NK-92 treated with Interleukin-12 subunit alpha and Interleukin-12 subunit beta, amount 100 ng/mL, for 24 hours (cell line): Measurements from ENCODE around the gene PIP4K2A.
"Not testable (repeated sequence)": the region's sequence is repeated elsewhere in the genome, so short reads cannot be mapped to it uniquely, and the experiment has no call there.

Source experiments
- DNase-seq: peaks from one replicate; lab custom pipeline; 2025; lab: John Stamatoyannopoulos, UW

Gene PIP4K2A

DNA sequence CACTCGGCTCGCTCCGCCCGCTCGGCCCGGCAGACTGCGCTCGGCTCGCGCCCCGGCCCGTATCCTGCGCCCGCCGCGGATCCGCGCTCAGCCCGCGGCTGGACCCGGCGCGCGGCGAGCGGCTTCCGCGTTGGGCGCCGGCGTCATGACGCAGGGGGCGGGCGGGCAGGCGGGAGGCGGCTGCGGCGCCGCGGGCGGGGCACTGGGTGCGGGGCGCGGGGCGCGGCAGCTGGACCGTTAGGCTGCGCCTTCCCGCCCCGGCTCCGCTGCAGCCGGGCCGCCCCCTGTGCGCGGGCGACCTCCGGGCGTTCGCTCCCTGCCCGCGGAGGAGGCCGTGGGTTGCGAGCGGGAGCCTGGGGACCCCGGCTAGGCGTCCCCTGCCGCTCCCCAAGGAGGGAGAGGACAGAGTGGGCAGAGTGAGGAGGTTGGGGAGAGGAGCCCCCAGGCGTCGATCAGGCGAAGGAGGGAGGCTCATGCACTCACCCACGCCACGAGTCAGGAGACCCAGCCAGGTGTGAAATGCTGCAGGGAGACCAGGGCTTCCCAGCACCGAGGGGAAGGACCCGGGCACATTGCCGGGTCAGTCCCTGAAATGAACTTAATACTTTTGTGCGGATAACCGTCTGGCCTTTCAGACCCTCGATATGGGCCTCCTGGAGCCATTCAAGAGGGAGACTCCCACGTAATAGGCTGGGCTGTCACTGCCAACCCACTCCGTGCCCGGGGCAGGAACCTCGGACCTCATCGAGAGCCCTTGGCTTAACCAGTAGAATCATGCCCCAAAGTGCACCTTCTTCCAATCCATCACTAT is at the start of gene PIP4K2A:
Gene PIP4K2A, minus strand, starts transcription at position 100 of the 811 bp plus-strand sequence. CDS start 252 bp downstream, outside the sequence.
- peak; percentile 26 for DNase-seq

GRCh38 chr10:22761569-22762220 is 47.3 kb upstream of the PIP4K2A start:
- no peak for DNase-seq

- no peak for DNase-seq
Observed at GRCh38 chr10:22760025-22760424, 45.6 kb upstream of the PIP4K2A start.

- DNase-seq, result no peak
Observed at GRCh38 chr10:22758867-22759266, 44.5 kb upstream of the PIP4K2A start.

GRCh38 chr10:22754296-22754695 is 39.9 kb upstream of the PIP4K2A start:
- no peak for DNase-seq

DNA sequence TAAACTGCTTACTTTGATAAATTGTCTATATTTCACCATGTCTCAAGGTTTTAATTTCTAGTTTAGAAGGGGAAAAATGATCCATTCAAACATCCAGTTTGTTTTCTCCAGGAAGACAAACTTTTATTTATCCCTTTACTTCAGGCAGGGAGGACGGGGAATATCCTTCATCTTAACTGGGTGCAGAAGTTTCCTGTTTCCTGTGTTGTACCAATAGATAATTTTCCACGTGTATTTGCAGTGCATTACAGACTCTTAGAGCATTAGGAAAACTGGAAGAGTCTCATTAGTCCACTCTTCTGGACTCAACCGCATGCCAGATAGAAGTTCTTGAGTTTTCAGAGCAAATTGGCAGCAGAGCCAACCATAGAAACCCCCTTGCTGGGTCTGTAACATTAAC is 39.4 kb upstream of the PIP4K2A start:
- no peak for DNase-seq

DNA sequence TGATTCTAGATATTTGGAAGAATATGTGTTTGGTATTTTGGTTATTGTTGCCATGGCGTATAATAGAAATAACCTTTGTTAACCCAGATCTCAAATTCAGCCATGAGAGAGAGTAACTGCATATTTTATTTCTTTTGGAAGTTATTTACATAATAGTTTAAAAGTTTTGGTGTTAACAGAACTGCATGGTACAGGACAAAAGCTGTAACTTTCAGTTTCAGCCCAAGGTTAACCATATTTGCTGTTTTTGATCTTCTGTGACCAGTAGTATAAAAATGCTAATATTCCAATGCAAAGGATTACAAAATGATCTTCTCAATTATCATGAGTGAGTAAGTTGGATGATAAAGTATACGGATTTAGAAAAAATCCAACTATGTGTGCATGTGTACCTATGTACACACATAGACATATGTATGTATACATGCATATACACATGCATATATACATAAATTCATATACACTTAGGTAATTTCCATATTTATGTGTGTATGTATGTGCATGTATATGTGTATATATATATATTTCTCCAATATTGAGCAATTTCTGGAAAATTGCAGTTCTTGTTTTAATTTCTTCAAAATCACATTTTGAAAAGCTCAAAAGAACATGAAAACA is 38.0 kb upstream of the PIP4K2A start:
- no peak for DNase-seq

DNA sequence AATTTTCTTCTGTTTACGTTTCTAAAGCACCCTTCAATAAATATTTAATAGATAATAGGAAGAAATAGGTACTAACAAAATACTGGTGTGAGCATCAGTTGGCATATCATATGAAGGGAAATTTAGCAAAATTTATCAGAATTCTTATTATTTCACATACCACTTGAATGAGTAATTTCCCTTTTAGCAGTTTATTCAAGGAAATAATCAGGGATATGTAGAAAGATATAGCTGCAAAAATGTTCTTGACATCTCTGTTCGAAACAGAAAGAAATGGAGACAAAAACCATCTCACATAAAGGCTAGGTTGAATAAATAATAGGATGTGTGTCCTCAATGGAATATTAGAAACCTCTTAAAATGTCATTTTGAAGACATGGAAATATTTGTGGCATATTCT is 35.8 kb upstream of the PIP4K2A start:
- DNase-seq, result no peak

DNA sequence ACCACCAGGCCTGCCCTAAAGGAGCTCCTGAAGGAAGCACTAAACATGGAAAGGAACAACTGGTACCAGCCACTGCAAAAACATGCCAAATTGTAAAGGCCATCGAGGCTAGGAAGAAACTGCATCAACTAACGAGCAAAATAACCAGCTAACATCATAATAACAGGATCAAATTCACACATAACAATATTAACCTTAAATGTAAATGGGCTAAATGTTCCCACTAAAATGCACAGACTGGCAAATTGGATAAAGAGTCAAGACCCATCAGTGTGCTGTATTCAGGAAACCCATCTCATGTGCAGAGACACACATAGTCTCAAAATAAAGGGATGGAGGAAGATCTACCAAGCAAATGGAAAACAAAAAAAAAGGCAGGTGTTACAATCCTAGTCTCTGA is 30.5 kb upstream of the PIP4K2A start:
- DNase-seq, result not testable (repeated sequence)

GRCh38 chr10:22742678-22743077 is 28.3 kb upstream of the PIP4K2A start:
- no peak for DNase-seq

DNA sequence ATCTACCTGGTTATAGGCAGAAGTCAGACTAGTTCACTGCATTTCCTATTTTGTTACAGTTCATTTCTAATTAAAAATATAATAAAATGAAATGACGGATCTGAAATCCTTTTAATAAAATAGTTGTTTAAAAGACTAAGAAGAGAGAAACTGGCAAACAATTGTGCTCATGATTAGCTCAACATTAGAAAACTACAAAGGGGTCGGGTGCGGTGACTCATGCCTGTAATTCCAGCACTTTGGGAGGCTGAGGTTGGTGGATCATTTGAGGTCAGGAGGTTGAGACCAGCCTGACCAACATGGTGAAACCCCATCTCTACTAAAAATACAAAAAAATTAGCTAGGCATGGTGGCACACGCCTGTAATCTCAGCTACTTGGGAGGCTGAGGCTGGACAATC is 27.3 kb upstream of the PIP4K2A start:
- not testable (repeated sequence) for DNase-seq

DNA sequence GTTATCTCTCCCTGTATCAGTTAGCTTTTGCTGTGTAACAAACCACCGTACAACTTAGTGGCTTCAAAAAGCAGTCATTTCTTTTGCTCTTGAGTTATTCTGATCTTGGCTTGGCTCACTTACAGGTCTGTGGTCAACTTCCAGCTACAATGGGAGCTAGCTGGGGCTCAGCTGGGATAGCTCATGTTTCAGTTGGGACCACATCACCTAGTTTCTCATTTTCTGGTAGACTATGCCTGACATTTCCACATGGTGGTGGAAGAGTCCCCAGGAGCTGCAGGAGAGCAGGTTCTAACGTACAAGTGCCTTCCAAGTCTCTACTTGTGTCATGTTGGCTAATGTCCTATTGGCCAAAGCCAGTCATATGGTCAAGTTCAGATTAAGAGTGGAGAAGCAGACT is 25.8 kb upstream of the PIP4K2A start:
- DNase-seq, result no peak

GRCh38 chr10:22737587-22737986 is 23.2 kb upstream of the PIP4K2A start:
- peak; percentile 3 for DNase-seq

DNA sequence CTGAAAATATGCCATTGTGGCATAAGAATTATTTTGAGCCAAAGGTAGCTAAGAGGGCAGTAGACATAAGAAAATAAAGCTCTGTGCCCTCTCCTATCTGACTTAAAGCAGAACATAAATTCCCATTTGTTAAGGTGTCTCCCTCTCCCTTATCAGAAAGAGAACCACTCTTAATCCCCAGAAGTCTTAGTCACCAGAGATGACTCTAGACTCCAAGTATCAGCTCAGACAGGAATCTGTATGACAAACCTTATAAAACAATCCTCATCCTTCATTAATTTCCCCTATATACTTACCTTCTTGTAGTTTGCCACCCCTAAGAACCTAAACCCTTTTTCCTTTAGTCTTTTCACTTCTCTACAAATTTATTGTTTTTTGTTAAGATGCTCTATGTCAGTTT is 21.8 kb upstream of the PIP4K2A start:
- DNase-seq, result no peak

DNA sequence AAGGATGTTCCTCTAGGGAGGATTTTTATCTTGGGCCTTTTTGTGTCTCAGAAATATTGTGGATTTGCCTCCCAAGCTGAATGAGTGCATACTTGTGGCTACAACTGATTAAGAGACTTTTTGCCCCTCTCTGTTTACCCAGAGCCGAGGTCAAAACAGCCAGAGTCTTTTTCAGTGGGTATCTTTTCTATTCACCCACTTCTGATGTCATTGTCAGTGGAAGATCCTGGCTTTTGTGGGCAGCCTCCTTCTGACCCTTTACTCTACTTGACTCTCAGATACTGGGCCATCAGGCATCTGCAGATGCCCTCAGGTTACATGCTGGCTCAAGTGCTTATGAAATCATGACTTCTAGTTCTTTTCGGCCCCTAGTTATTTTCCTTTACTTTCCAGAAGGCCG is 19.6 kb upstream of the PIP4K2A start:
- DNase-seq, result no peak

DNA sequence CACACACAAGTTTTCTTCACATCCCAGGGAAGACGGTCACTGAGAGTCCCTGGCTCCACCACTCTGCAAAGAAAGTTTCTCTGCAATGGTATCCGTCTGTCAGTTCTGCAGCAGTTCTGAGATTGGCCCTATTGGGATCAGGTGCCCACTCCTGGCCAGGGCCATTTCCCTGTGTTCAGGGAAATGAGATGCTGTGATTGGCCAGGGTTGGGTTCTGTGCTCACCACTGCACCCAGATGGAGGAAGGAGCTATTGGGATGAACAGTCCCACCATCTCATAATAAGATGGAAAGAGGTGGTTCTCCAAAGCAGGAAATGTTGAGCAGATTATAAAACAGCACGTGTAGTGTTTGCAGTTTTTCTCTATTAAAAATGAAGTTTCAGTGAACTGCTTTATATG is 13.3 kb upstream of the PIP4K2A start:
- no peak for DNase-seq

GRCh38 chr10:22727112-22727511 is 12.7 kb upstream of the PIP4K2A start:
- no peak for DNase-seq

- no peak for DNase-seq
Observed at GRCh38 chr10:22724773-22725172, 10.4 kb upstream of the PIP4K2A start.

DNA sequence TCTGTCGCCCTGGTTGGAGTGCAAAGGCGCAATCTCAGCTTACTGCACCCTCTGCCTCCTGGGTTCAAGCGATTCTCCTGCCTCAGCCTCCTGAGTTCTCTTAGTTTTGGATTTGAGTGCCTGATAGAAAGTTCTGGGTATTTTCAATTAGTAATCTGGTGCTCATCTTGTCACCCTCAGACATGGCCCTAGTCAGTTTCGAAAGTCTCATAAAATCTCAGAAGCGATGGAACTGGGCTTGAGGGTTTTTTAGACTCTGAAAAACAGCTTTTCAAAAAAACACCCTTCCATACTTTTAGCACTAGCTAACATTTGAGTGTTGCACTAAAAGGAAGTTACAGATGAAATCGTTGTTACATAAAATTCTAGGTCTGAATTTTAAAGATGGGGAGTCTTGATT is 9.4 kb upstream of the PIP4K2A start:
- no peak for DNase-seq

DNA sequence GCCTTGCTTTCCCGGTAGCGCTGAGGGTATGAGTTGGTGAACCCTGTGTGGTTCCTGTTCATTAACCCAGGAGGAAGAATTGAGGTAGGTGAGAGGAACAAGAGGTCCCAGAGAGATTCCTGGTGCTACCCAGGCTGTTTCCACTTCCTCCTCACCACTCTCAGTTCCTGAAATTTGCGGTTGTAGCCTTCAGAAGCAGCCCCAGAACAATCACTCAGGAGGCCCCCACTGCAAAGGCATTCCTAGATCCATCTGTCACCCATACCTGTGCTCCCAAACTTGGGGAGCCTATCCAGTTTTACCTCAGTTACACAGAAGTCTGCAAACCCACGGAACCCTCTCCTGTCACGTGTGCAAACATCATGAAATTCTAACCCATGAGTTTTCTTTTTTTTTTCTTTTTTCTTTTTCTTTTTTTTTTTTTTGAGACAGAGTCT is 9.0 kb upstream of the PIP4K2A start:
- no peak for DNase-seq

- no peak for DNase-seq
Observed at GRCh38 chr10:22722626-22723169, 8.3 kb upstream of the PIP4K2A start.

- no peak for DNase-seq
Observed at GRCh38 chr10:22720667-22721066, 6.3 kb upstream of the PIP4K2A start.
